Erythroblast (primary cell): Measurements from ENCODE around the gene ICAM1.
A peak's percentile ranks its signal among the peaks of the same experiment; 100 is the strongest.

Source experiments
- GATA1 ChIP-seq: IDR thresholded peaks from 2 replicates; pipeline ENCODE4 v1.6.1; 2011; ENCODE audit warnings: low read depth, mild to moderate bottlenecking, control low read depth, low read length, moderate library complexity
- POLR2A ChIP-seq: IDR thresholded peaks from 2 replicates; pipeline ENCODE4 v1.6.1; 2011; ENCODE audit warnings: mild to moderate bottlenecking, low read length

- TF ChIP-seq POLR2A: peak; percentile 29
- no peak for TF ChIP-seq GATA1
Observed at GRCh38 chr19:10295305-10295846, 24.5 kb downstream of the ICAM1 start.
